Measurements from ENCODE around the gene ERFE. TPM values are rescaled to one million over a fixed set of nuclear protein-coding genes. Genes with fewer than 3 reads are reported as not detected.

Gene ERFE
- total and polyA plus RNA-seq, 2 of the 4 experiments (the other 2 are of a cell fraction) = 1.3 to 3.5 TPM

DNA sequence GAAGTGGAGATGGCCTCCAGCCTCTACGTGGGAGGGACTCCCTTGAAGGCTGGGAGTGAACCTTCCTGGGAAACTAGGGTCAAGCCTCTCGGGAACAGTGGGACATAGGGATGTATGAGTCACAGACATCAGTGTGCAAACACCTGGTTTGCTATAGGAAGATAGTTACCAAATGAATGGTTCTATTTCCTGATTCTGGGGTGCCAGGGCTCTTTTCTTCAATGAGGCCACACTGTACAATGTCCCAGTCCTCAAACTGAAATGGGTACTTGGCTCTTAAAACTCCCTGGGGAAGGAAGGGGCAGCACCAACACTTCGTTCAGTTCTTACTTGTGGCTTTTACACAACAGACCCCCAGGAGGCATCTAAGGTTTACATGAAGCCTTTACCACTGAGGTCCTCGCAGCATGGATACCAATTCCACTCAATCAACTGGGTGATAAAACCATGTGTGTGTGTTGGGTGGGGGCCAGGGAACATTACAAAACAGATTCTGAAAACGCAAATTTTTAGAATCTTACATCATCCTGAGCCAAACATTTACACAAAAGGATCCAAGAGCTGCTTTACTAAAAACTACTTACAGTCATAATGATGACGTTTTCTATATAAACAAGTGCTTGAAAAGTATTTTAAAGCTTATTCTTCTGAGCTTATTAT, 10.4 kb downstream of the ERFE start (continued):
- TF ChIP-seq FOS (IDR thresholded peaks at IDR 0.05; ENCODE audit: low read depth, low read length) (peak; percentile 36; the same call in 1 of the 2 replicates), MAZ (IDR thresholded peaks at IDR 0.05; ENCODE audit: borderline replicate concordance, low read depth, low read length) (no peak)

DNA sequence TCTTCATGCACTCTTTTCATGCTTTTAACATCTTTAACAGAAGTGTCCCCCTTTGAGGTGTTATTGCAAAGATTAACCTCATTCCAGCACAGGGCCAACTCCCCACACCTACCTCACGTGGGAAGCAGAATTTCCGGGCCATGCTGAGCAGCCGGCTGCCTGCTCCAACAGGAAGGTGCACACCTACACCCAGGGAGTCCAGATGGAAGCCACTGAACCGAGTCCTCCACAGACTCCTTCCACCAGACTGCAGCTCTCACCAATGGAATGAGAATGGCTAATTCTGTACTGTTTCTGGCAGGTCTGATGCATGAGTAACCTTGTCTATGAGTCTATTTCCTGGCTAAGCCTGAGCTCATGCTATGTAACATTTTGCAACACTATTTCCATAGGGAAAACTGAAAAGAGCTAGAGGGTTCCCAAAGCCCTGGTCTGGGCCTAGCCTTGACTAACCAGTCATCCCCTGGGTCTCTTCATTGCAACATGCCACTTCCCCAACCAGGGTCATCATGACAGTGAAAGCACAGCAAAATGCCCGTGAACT, 11.0 kb downstream of the ERFE start:
- peak overlapping the region; percentile 93 for H2BK120ac ChIP-seq (ENCODE audit: low read depth, low read length)
- no TSS peak for BruUV-seq (replicated peaks)
- no CpG with 5 or more reads among the region's 5 CpGs for WGBS, 2 experiments (ENCODE audit: extremely low coverage in 2 of 2, insufficient read length in 1 of 2)
- H2BK15ac ChIP-seq (ENCODE audit: low read depth, low read length) = peak overlapping the region; percentile 99; the same call in 2 of the 3 replicates
- peaks cover 6 to 46% of the 10 kb centered on the region in 2 experiments; a peak in 3 of 4 replicates for H3K79me1 ChIP-seq (ENCODE audit: low read depth in 1 of 2, low read length in 2 of 2)
- H3K4me3 ChIP-seq (ENCODE audit: insufficient read depth, low read depth, low read length) = no peak overlapping the region
- peak overlapping the region; percentile 54 for H3K9ac ChIP-seq (ENCODE audit: low read depth, low read length)
- H2BK20ac ChIP-seq (ENCODE audit: low read depth, low read length) = peak overlapping the region; percentile 88
- H3K23ac ChIP-seq (ENCODE audit: low read depth, low read length) = peak overlapping the region; percentile 98
- intact Hi-C loops (cut with micrococcal nuclease) (loop anchor here (1.0 to 10.0 kb wide), 2 partner anchors 71 to 175 kb away; partner anchors contain the start of gene HES6), dilution Hi-C loops (cut with HindIII; ENCODE audit: low sequenced_read_pairs, unreplicated experiment) (no loop called here), in situ Hi-C loops (cut with MboI; ENCODE audit: low sequenced_read_pairs) (no loop called here)
- H4K91ac ChIP-seq (ENCODE audit: insufficient read depth, low read depth, low read length) = peak overlapping the region; percentile 90
- ChIA-PET POLR2A (ENCODE audit: unreplicated experiment) (no interaction called here), CTCF (interaction anchor here (1.0 kb wide), 1 partner anchor 9 kb away, joined by 3 read pairs; no protein-coding TSS in a partner anchor)
- peak overlapping the region; percentile 96 for H3K14ac ChIP-seq (replicated peaks; ENCODE audit: low read depth, low read length)
- H2AK9ac ChIP-seq (replicated peaks; ENCODE audit: low read depth, low read length, poor library complexity) = peak overlapping the region; percentile 95
- peak; percentile 98 for DNase-seq
- H4K8ac ChIP-seq (ENCODE audit: low read depth in 2 of 2, low read length in 2 of 2) = peak overlapping the region in 1 of 2 experiments; percentile 94
- peaks cover 8% of the 10 kb centered on the region for H4K20me1 ChIP-seq (ENCODE audit: insufficient read depth, low read length)
- H3K9me1 ChIP-seq (ENCODE audit: insufficient read depth, low read length) = peaks cover 36% of the 10 kb centered on the region
- peak overlapping the region; percentile 97 for H3K27ac ChIP-seq (ENCODE audit: insufficient read depth, low read length)
- peak overlapping the region; percentile 99 for H3K4ac ChIP-seq (ENCODE audit: low read depth, low read length)
- peak overlapping the region; percentile 97 for H3K18ac ChIP-seq (ENCODE audit: low read depth, low read length)
- H4K5ac ChIP-seq (ENCODE audit: low read depth, low read length) = peak overlapping the region; percentile 83
- peak overlapping the region; percentile 100 for H2BK5ac ChIP-seq (ENCODE audit: low read depth, low read length, poor library complexity, severe bottlenecking)
- H3K4me1 ChIP-seq (ENCODE audit: control insufficient read depth, insufficient read depth, low read length) = peaks cover 31% of the 10 kb centered on the region
- peak overlapping the region; percentile 69 for H3K4me2 ChIP-seq (ENCODE audit: low read depth, low read length)
- no peak overlapping the region for H2AFZ ChIP-seq (replicated peaks; ENCODE audit: low read length, poor library complexity)
- peak overlapping the region; percentile 93 for H3K56ac ChIP-seq (ENCODE audit: extremely low read depth, insufficient read depth, low read length)
- peak; percentile 80 for ATAC-seq (ENCODE audit: low read depth)
- peak overlapping the region; percentile 98 for H2AK5ac ChIP-seq (ENCODE audit: low read depth, low read length)
- no peaks in the 10 kb centered on the region for H3K9me3 ChIP-seq (ENCODE audit: control insufficient read depth, insufficient read depth, low read length)
- H3K27me3 ChIP-seq (ENCODE audit: control insufficient read depth, insufficient read depth, low read length) = no peaks in the 10 kb centered on the region
- peaks cover 41% of the 10 kb centered on the region for H3K36me3 ChIP-seq (ENCODE audit: control insufficient read depth, insufficient read depth, low read length)
- TF ChIP-seq CHD1 (IDR thresholded peaks at IDR 0.05; ENCODE audit: low read depth, low read length) (no peak), FOS (IDR thresholded peaks at IDR 0.05; ENCODE audit: low read depth, low read length) (peak; percentile 83), MXI1 (IDR thresholded peaks at IDR 0.05; ENCODE audit: borderline replicate concordance, low read depth, low read length) (no peak), MAZ (IDR thresholded peaks at IDR 0.05; ENCODE audit: borderline replicate concordance, low read depth, low read length) (no peak), MAFK (IDR thresholded peaks at IDR 0.05; ENCODE audit: low read depth, low read length) (0 out of 2 replicates have a peak, but pooled peaks have one; percentile 31), BHLHE40 (IDR thresholded peaks at IDR 0.05; ENCODE audit: low read depth, low read length) (no peak), POLR2A (IDR thresholded peaks at IDR 0.05; ENCODE audit: low read depth, low read length) (peak; percentile 88; the same call in 1 of the 2 replicates), RAD21 (IDR thresholded peaks at IDR 0.05; ENCODE audit: low read length) (peak; percentile 22; the same call in 1 of the 2 replicates), SMC3 (IDR thresholded peaks at IDR 0.05; ENCODE audit: low read depth, low read length) (peak; percentile 15; the same call in 1 of the 2 replicates)
- TF ChIP-seq, protein P1, sequence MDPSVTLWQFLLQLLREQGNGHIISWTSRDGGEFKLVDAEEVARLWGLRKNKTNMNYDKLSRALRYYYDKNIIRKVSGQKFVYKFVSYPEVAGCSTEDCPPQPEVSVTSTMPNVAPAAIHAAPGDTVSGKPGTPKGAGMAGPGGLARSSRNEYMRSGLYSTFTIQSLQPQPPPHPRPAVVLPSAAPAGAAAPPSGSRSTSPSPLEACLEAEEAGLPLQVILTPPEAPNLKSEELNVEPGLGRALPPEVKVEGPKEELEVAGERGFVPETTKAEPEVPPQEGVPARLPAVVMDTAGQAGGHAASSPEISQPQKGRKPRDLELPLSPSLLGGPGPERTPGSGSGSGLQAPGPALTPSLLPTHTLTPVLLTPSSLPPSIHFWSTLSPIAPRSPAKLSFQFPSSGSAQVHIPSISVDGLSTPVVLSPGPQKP (IDR thresholded peaks at IDR 0.05; ENCODE audit: borderline replicate concordance, low read depth, low read length) = no peak
- TF ChIP-seq, protein P2, sequence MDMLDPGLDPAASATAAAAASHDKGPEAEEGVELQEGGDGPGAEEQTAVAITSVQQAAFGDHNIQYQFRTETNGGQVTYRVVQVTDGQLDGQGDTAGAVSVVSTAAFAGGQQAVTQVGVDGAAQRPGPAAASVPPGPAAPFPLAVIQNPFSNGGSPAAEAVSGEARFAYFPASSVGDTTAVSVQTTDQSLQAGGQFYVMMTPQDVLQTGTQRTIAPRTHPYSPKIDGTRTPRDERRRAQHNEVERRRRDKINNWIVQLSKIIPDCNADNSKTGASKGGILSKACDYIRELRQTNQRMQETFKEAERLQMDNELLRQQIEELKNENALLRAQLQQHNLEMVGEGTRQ (IDR thresholded peaks at IDR 0.05; ENCODE audit: low read depth, low read length) = no peak

All from IMR-90 (cell line).